Measurements from ENCODE around the gene MTRFR. TPM values are rescaled to one million over a fixed set of nuclear protein-coding genes. Genes with fewer than 3 reads are reported as not detected.

MTRFR gene
- polyA plus RNA-seq, 1 of the 3 experiments (the other 2 are of a cell fraction), result 6.6 TPM

DNA sequence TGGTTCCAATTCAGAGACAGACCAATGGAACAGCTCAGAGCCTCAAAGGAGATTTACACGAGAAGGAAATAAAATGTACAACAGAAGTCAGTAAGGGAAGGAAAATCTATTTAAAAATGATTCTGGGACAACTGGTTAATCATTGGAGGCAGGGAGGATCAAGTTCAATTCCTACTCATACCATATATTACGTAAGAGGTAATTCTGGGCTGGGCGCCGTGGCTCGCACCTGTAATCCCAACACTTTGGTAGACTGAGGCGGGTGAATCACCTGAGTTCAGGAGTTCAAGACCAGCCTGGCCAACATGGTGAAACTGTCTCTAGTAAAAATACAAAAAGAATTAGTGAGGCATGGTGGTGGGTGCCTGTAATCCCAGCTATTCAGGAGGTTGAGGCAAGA is 45.6 kb upstream of the MTRFR start:
- Histone ChIP-seq H3K27me3 (ENCODE audit: insufficient read depth) (no peaks in the 10 kb centered on the region), H2AFZ (ENCODE audit: low read depth) (no peak overlapping the region), H3K9me3 (no peaks in the 10 kb centered on the region), H3K9me2 (no peaks in the 10 kb centered on the region), H4K20me1 (ENCODE audit: insufficient read depth) (no peaks in the 10 kb centered on the region), H3K36me3 (replicated peaks in 1 of 2; ENCODE audit: control insufficient read depth in 1 of 2, insufficient read depth in 2 of 2, low read length in 1 of 2) (peaks cover 17 to 33% of the 10 kb centered on the region in 2 experiments), H3F3A (replicated peaks; ENCODE audit: insufficient read depth) (no peaks in the 10 kb centered on the region), H3K4me3 (ENCODE audit: low read depth in 2 of 2, low read length in 1 of 2) (no peak overlapping the region), H3K4me1 (ENCODE audit: control insufficient read depth in 1 of 2, insufficient read depth in 2 of 2, low read depth in 1 of 2, low read length in 1 of 2) (no peaks in the 10 kb centered on the region), H3K79me2 (ENCODE audit: insufficient read depth) (peaks cover 3% of the 10 kb centered on the region; the same call in 1 of the 2 replicates), H3K9ac (no peak overlapping the region), H3K4me2 (no peak overlapping the region), H3K27ac (ENCODE audit: low read depth in 2 of 2, low read length in 1 of 2) (no peak overlapping the region)
- ChIA-PET CTCF (interaction anchor here (0.6 kb wide), 1 partner anchor 598 kb away, joined by 3 read pairs; no protein-coding TSS in a partner anchor), POLR2A (no interaction called here)
- TF ChIP-seq, protein P1, sequence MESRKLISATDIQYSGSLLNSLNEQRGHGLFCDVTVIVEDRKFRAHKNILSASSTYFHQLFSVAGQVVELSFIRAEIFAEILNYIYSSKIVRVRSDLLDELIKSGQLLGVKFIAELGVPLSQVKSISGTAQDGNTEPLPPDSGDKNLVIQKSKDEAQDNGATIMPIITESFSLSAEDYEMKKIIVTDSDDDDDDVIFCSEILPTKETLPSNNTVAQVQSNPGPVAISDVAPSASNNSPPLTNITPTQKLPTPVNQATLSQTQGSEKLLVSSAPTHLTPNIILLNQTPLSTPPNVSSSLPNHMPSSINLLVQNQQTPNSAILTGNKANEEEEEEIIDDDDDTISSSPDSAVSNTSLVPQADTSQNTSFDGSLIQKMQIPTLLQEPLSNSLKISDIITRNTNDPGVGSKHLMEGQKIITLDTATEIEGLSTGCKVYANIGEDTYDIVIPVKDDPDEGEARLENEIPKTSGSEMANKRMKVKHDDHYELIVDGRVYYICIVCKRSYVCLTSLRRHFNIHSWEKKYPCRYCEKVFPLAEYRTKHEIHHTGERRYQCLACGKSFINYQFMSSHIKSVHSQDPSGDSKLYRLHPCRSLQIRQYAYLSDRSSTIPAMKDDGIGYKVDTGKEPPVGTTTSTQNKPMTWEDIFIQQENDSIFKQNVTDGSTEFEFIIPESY (IDR thresholded peaks at IDR 0.05; ENCODE audit: borderline replicate concordance, low read depth), result no peak
- TF ChIP-seq, protein P2, sequence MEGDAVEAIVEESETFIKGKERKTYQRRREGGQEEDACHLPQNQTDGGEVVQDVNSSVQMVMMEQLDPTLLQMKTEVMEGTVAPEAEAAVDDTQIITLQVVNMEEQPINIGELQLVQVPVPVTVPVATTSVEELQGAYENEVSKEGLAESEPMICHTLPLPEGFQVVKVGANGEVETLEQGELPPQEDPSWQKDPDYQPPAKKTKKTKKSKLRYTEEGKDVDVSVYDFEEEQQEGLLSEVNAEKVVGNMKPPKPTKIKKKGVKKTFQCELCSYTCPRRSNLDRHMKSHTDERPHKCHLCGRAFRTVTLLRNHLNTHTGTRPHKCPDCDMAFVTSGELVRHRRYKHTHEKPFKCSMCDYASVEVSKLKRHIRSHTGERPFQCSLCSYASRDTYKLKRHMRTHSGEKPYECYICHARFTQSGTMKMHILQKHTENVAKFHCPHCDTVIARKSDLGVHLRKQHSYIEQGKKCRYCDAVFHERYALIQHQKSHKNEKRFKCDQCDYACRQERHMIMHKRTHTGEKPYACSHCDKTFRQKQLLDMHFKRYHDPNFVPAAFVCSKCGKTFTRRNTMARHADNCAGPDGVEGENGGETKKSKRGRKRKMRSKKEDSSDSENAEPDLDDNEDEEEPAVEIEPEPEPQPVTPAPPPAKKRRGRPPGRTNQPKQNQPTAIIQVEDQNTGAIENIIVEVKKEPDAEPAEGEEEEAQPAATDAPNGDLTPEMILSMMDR (IDR thresholded peaks at IDR 0.05), result no peak
- TF ChIP-seq, protein P3, sequence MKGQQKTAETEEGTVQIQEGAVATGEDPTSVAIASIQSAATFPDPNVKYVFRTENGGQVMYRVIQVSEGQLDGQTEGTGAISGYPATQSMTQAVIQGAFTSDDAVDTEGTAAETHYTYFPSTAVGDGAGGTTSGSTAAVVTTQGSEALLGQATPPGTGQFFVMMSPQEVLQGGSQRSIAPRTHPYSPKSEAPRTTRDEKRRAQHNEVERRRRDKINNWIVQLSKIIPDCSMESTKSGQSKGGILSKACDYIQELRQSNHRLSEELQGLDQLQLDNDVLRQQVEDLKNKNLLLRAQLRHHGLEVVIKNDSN (IDR thresholded peaks at IDR 0.05; ENCODE audit: borderline replicate concordance, low read depth), result no peak
- TF ChIP-seq FOSL2 (IDR thresholded peaks at IDR 0.05; ENCODE audit: borderline replicate concordance, low read depth), result no peak
- TF ChIP-seq SMC3 (IDR thresholded peaks at IDR 0.05; ENCODE audit: low read depth, low read length), result no peak
- no peak for TF ChIP-seq POLR2AphosphoS5 (IDR thresholded peaks at IDR 0.05; ENCODE audit: low read depth, low read length)
- no peak for TF ChIP-seq EZH2phosphoT487 (IDR thresholded peaks at IDR 0.05; ENCODE audit: borderline replicate concordance, low read depth)
- TF ChIP-seq RCOR1 (IDR thresholded peaks at IDR 0.05; ENCODE audit: low read length), result no peak
- no peak for TF ChIP-seq NRF1 (IDR thresholded peaks at IDR 0.05; ENCODE audit: low read depth, low read length)
- no peak for TF ChIP-seq RFX5 (IDR thresholded peaks at IDR 0.05; ENCODE audit: low read length)
- no peak for TF ChIP-seq CHD2 (IDR thresholded peaks at IDR 0.05; ENCODE audit: low read length, partially characterized antibody)
- TF ChIP-seq TCF12 (IDR thresholded peaks at IDR 0.05), result no peak
- no peak for TF ChIP-seq SIN3A (IDR thresholded peaks at IDR 0.05; ENCODE audit: borderline replicate concordance, low read depth, low read length)
- TF ChIP-seq MXI1 (IDR thresholded peaks at IDR 0.05; ENCODE audit: low read depth, low read length), result no peak
- TF ChIP-seq FOXM1 (IDR thresholded peaks at IDR 0.05; ENCODE audit: low read depth), result no peak
- WGBS (ENCODE audit: low lambda C conversion rate), result 100% methylated on average over 6 of the region's 6 CpGs
- DNase-seq, result no peak
